GM23338 (cell line): ENCODE data around the gene TMEM106C. TPM values are rescaled to one million over a fixed set of nuclear protein-coding genes. Genes with fewer than 3 reads are reported as not detected.

Experiments
- ATAC-seq: fragments of 200-7000 bp; cut with Tn5 transposase; 3 replicates; pipeline ENCODE4 v1.9.1; 2020
- DNase-seq: peaks from one replicate; pipeline ENCODE4 v3.0.0-alpha.2; 2015; ENCODE audit warnings: low spot score
- H2AFZ ChIP-seq: fragments of 200-600 bp; sonication (generic); 2 replicates; pipeline ENCODE4 v1.8.0; 2016; ENCODE audit warnings: antibody characterized with exemption, mild to moderate bottlenecking, moderate library complexity
- H3F3A ChIP-seq: fragments of 200-600 bp; sonication (generic); replicated peaks from 2 replicates; pipeline ENCODE4 v1.8.0; 2017; ENCODE audit warnings: antibody characterized with exemption, mixed run types, low read depth
- H3K27ac ChIP-seq: fragments of 200-600 bp; sonication (generic); 2 replicates; pipeline ENCODE4 v1.6.1; 2016; ENCODE audit warnings: low read depth
- H3K27me3 ChIP-seq: fragments of 200-600 bp; sonication (generic); 2 replicates; pipeline ENCODE4 v1.8.0; 2016; ENCODE audit warnings: mild to moderate bottlenecking, mixed run types, moderate library complexity; ENCODE audit not compliant: insufficient read depth
- H3K36me3 ChIP-seq: fragments of 200-600 bp; sonication (generic); 2 replicates; pipeline ENCODE4 v1.8.0; 2016; ENCODE audit warnings: mild to moderate bottlenecking; ENCODE audit not compliant: insufficient read depth
- H3K4me1 ChIP-seq: fragments of 200-600 bp; sonication (generic); 2 replicates; pipeline ENCODE4 v1.8.0; 2016; ENCODE audit warnings: mild to moderate bottlenecking, moderate library complexity; ENCODE audit not compliant: insufficient read depth
- H3K4me2 ChIP-seq: fragments of 200-600 bp; sonication (generic); 2 replicates; pipeline ENCODE4 v1.7.1; 2017; ENCODE audit warnings: mixed run types
- H3K4me3 ChIP-seq: fragments of 200-600 bp; sonication (generic); 2 replicates; pipeline ENCODE4 v1.6.1; 2016; ENCODE audit warnings: mixed run types
- H3K79me2 ChIP-seq: fragments of 200-600 bp; sonication (generic); replicated peaks from 2 replicates; pipeline ENCODE4 v1.8.0; 2017; ENCODE audit warnings: mild to moderate bottlenecking; ENCODE audit not compliant: insufficient read depth
- H3K9me2 ChIP-seq: fragments of 200-600 bp; sonication (generic); 2 replicates; pipeline ENCODE4 v1.8.0; 2017; ENCODE audit not compliant: insufficient read depth
- H4K20me1 ChIP-seq: fragments of 200-600 bp; sonication (generic); replicated peaks from 2 replicates; pipeline ENCODE4 v1.8.0; 2017; ENCODE audit warnings: mild to moderate bottlenecking; ENCODE audit not compliant: insufficient read depth
- H3K27ac Mint-ChIP-seq: 2 replicates; pipeline ENCODE4 v1.8.0; 2020; ENCODE audit warnings: inconsistent platforms, mild to moderate bottlenecking, moderate library complexity, mixed read lengths
- H3K27me3 Mint-ChIP-seq: 3 replicates; pipeline ENCODE4 v1.8.0; 2022; ENCODE audit warnings: low read depth, mild to moderate bottlenecking, moderate library complexity, mixed read lengths, inconsistent platforms; ENCODE audit not compliant: insufficient read depth, poor library complexity
- H3K36me3 Mint-ChIP-seq: 3 replicates; pipeline ENCODE4 v1.8.0; 2021; ENCODE audit warnings: low read depth, mild to moderate bottlenecking, inconsistent platforms, moderate library complexity, mixed read lengths
- H3K4me1 Mint-ChIP-seq: 3 replicates; pipeline ENCODE4 v1.8.0; 2020; ENCODE audit warnings: mild to moderate bottlenecking, inconsistent platforms, mixed read lengths
- H3K4me3 Mint-ChIP-seq: 3 replicates; pipeline ENCODE4 v1.8.0; 2021; ENCODE audit warnings: moderate library complexity, mild to moderate bottlenecking, inconsistent platforms, mixed read lengths
- H3K9me3 Mint-ChIP-seq: 3 replicates; pipeline ENCODE4 v1.8.0; 2020; ENCODE audit warnings: moderate library complexity, mild to moderate bottlenecking, inconsistent platforms, mixed read lengths
- CREB1 ChIP-seq: fragments of 250-450 bp; sonication (Bioruptor Pico); IDR thresholded peaks from 2 replicates; pipeline ENCODE4 v1.5.0; 2020; ENCODE audit warnings: low read depth, mild to moderate bottlenecking, moderate library complexity
- CTCF ChIP-seq, 2 experiments: fragments of 200-600 bp in 1 of 2; sonication (generic) in 1 of 2; conservative IDR thresholded peaks; 2 replicates each; pipeline versions ENCODE4 v1.5.1 to v1.6.1; 2016 to 2017; ENCODE audit warnings: antibody characterized with exemption in 2 of 2, low read depth in 2 of 2, mild to moderate bottlenecking in 2 of 2, moderate library complexity in 1 of 2
- ETS1 ChIP-seq: IDR thresholded peaks from 2 replicates; pipeline ENCODE4 v1.6.1; 2016; ENCODE audit warnings: antibody characterized with exemption
- EZH2 ChIP-seq: fragments of 200-600 bp; sonication (generic); IDR thresholded peaks from one replicate; pipeline ENCODE4 v1.8.0; 2017; ENCODE audit warnings: antibody characterized with exemption, mild to moderate bottlenecking, low read depth; ENCODE audit not compliant: unreplicated experiment
- EZH2phosphoT487 ChIP-seq: fragments of 200-600 bp; sonication (generic); IDR thresholded peaks from one replicate; pipeline ENCODE4 v1.8.1; 2018; ENCODE audit warnings: antibody characterized with exemption; ENCODE audit not compliant: unreplicated experiment
- JUNB ChIP-seq: IDR thresholded peaks from one replicate; pipeline ENCODE4 v1.6.1; 2016; ENCODE audit warnings: antibody characterized with exemption; ENCODE audit not compliant: unreplicated experiment
- NANOG ChIP-seq: IDR thresholded peaks from 2 replicates; pipeline ENCODE4 v1.6.1; 2016; ENCODE audit warnings: antibody characterized with exemption, borderline replicate concordance
- POLR2AphosphoS5 ChIP-seq: IDR thresholded peaks from 2 replicates; pipeline ENCODE4 v1.6.1; 2016; ENCODE audit warnings: antibody characterized with exemption, low read depth
- REST ChIP-seq: IDR thresholded peaks from one replicate; pipeline ENCODE4 v1.6.1; 2018; ENCODE audit warnings: antibody characterized with exemption; ENCODE audit not compliant: unreplicated experiment
- STAT1 ChIP-seq: IDR thresholded peaks from one replicate; pipeline ENCODE4 v1.6.1; 2016; ENCODE audit warnings: antibody characterized with exemption; ENCODE audit not compliant: unreplicated experiment
- ZNF114 ChIP-seq: fragments of 250-450 bp; sonication (Bioruptor Pico); IDR thresholded peaks from 2 replicates; pipeline ENCODE4 v1.5.0; 2020; ENCODE audit warnings: mild to moderate bottlenecking, moderate library complexity
- ZNF331 ChIP-seq: fragments of 250-450 bp; sonication (Bioruptor Pico); IDR thresholded peaks from 2 replicates; pipeline ENCODE4 v1.5.0; 2020; ENCODE audit warnings: low read depth, mild to moderate bottlenecking, moderate library complexity
- ZNF462 ChIP-seq: fragments of 250-450 bp; sonication (Bioruptor Pico); IDR thresholded peaks from 2 replicates; pipeline ENCODE4 v1.5.0; 2020; ENCODE audit warnings: mild to moderate bottlenecking, moderate library complexity
- polyA plus RNA-seq: library from polyadenylated mRNA; unstranded; fragments of >200 nt; fragmentation: Nextera tagmentation; extraction: Ambion mirVana; gene quantifications from 2 replicates; pipeline ENCODE4 v1.2.1, GENCODE V29; 2016
- total RNA-seq: library from RNA; depleted of rRNA; stranded (reverse); fragments of >200 nt; shearing (Covaris generic); gene quantifications from 2 replicates; pipeline ENCODE4 v1.2.3, GENCODE V29; 2014

TMEM106C gene
- total and polyA plus RNA-seq, 2 experiments from 2014 or later: 43.5 to 83.7 TPM

GRCh38 chr12:47967461-47968321, 4.3 kb downstream of the TMEM106C start:
- no peak for ATAC-seq
- DNase-seq: no peak
- H3K9me2 ChIP-seq: no peaks in the 10 kb centered on the region
- Mint-ChIP-seq H3K9me3 (no peaks in the 10 kb centered on the region; the same call in 2 of the 3 replicates), H3K27ac (no peak overlapping the region), H3K4me3 (no peak overlapping the region), H3K27me3 (peaks cover 18% of the 10 kb centered on the region), H3K36me3 (no peaks in the 10 kb centered on the region), H3K4me1 (peaks cover 10% of the 10 kb centered on the region)
- H3K79me2 ChIP-seq: no peaks in the 10 kb centered on the region
- no peaks in the 10 kb centered on the region for H3F3A ChIP-seq
- H2AFZ ChIP-seq: no peak overlapping the region
- TF ChIP-seq POLR2AphosphoS5 (no peak), ZNF462 (no peak), ETS1 (no peak), ZNF114 (CRISPR knock-in tag) (no peak), JUNB (no peak), REST (no peak), EZH2phosphoT487 (no peak), ZNF331 (CRISPR knock-in tag) (no peak), NANOG (no peak), CREB1 (CRISPR knock-in tag) (no peak), CTCF (conservative IDR thresholded peaks at IDR 0.05; ENCODE audit: low read depth in 2 of 2) (no peak), EZH2 (no peak), STAT1 (no peak)
- no peak overlapping the region for H3K27ac ChIP-seq
- peaks cover 16% of the 10 kb centered on the region for H3K27me3 ChIP-seq
- H3K36me3 ChIP-seq: no peaks in the 10 kb centered on the region
- no peak overlapping the region for H3K4me3 ChIP-seq
- peaks cover 11% of the 10 kb centered on the region; the same call in 1 of the 2 replicates for H3K4me1 ChIP-seq
- H3K4me2 ChIP-seq: no peak overlapping the region
- H4K20me1 ChIP-seq: peaks cover 3% of the 10 kb centered on the region; the same call in 1 of the 2 replicates
